Measurements from ENCODE around the gene MB21D2. TPM values are rescaled to one million over a fixed set of nuclear protein-coding genes. Genes with fewer than 3 reads are reported as not detected.

The MB21D2 gene
- total RNA-seq, 1 donor from 2014 or later: 11.0 TPM

DNA sequence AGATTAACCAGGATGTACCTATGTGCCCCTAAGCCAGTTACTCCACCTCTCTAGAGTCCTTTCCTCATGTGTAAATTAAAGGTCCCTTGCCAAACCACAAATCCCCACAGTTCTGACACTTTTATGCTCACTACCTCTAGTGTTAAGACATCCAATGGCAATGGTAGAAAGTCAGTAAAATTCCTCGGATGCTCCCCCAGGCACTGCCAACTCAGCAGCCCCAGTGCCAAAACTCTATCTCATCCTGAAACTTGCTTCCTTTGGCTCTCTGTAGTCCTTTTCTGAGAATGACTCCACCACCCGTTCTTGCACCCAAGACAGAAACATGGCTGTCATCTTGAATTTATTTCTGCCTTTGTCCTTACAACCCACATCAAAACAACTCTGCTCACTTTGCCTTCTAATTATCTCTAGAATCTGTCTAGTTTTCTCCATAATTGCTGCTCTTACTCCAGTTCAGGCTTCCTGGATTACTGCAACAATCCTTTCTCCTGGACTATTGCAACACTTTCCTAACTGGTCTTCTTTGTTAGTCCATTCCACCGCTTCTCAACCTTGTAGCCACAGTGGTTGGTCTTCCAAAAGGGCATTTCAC is 41.6 kb downstream of the MB21D2 start:
- peak overlapping the region; percentile 37 for H3K27ac Mint-ChIP-seq (ENCODE audit: unreplicated experiment)

DNA sequence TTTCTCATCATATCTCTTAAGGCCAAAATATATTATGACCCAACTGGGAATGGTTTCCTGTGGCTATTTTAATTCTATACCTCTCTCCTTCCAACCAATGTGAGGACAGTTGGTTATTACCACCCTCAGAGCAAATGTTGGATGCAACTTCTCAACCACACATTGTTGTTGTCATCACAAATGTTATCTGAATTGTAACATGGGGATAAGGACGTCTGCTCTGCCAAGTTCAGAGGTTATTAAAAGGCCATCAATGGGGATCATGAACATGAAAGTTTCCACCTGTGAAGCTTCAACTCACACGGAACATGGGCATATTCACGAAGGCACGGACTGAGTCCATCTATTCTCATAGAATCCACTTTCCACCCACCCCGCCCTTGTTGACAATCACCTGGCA is 46.8 kb downstream of the MB21D2 start:
- Mint-ChIP-seq H3K36me3 (ENCODE audit: low read depth, unreplicated experiment) (peaks cover 2% of the 10 kb centered on the region), H3K9me3 (ENCODE audit: unreplicated experiment) (no peaks in the 10 kb centered on the region), H3K27me3 (ENCODE audit: low read depth, unreplicated experiment) (no peaks in the 10 kb centered on the region), H3K4me3 (ENCODE audit: unreplicated experiment) (no peak overlapping the region), H3K4me1 (ENCODE audit: low read depth, unreplicated experiment) (peaks cover 34% of the 10 kb centered on the region), H3K27ac (ENCODE audit: unreplicated experiment) (no peak overlapping the region)
- Histone ChIP-seq H3K4me1 (ENCODE audit: insufficient read depth, low read length) (peaks cover 16% of the 10 kb centered on the region), H3K79me2 (ENCODE audit: insufficient read depth, low read length) (peaks cover 96% of the 10 kb centered on the region), H3K9ac (ENCODE audit: low read length) (no peak overlapping the region), H4K20me1 (ENCODE audit: insufficient read depth, low read length) (peaks cover 17% of the 10 kb centered on the region), H3K27me3 (ENCODE audit: insufficient read depth, low read length) (no peaks in the 10 kb centered on the region), H3K4me3 (ENCODE audit: insufficient read depth, low read depth, low read length) (no peak overlapping the region), H3K4me2 (ENCODE audit: low read length) (no peak overlapping the region), H3K36me3 (ENCODE audit: insufficient read depth, low read length) (no peaks in the 10 kb centered on the region), H3K9me3 (ENCODE audit: insufficient read depth, low read depth, low read length) (no peaks in the 10 kb centered on the region), H2AFZ (ENCODE audit: low read depth, low read length) (no peak overlapping the region), H3K27ac (ENCODE audit: low read depth, low read length) (no peak overlapping the region)
- DNase-seq (ENCODE audit: low read depth): no peak
- no peak for FAIRE-seq
- TF ChIP-seq, protein P1, sequence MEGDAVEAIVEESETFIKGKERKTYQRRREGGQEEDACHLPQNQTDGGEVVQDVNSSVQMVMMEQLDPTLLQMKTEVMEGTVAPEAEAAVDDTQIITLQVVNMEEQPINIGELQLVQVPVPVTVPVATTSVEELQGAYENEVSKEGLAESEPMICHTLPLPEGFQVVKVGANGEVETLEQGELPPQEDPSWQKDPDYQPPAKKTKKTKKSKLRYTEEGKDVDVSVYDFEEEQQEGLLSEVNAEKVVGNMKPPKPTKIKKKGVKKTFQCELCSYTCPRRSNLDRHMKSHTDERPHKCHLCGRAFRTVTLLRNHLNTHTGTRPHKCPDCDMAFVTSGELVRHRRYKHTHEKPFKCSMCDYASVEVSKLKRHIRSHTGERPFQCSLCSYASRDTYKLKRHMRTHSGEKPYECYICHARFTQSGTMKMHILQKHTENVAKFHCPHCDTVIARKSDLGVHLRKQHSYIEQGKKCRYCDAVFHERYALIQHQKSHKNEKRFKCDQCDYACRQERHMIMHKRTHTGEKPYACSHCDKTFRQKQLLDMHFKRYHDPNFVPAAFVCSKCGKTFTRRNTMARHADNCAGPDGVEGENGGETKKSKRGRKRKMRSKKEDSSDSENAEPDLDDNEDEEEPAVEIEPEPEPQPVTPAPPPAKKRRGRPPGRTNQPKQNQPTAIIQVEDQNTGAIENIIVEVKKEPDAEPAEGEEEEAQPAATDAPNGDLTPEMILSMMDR (IDR thresholded peaks at IDR 0.05; ENCODE audit: insufficient read depth, low read depth, low read length): no peak
- no peak for TF ChIP-seq EZH2 (IDR thresholded peaks at IDR 0.05; ENCODE audit: insufficient read depth, low read length)

More for the DNA sequence above, 41.6 kb downstream of the MB21D2 start:
- FAIRE-seq: no peak
- Histone ChIP-seq H4K20me1 (ENCODE audit: insufficient read depth, low read length) (no peaks in the 10 kb centered on the region), H3K4me3 (ENCODE audit: insufficient read depth, low read depth, low read length) (no peak overlapping the region), H3K4me2 (ENCODE audit: low read length) (peak overlapping the region; percentile 0), H3K27me3 (ENCODE audit: insufficient read depth, low read length) (no peaks in the 10 kb centered on the region), H3K36me3 (ENCODE audit: insufficient read depth, low read length) (no peaks in the 10 kb centered on the region), H3K79me2 (ENCODE audit: insufficient read depth, low read length) (peaks cover 73% of the 10 kb centered on the region), H3K27ac (ENCODE audit: low read depth, low read length) (peak overlapping the region; percentile 11), H3K9me3 (ENCODE audit: insufficient read depth, low read depth, low read length) (no peaks in the 10 kb centered on the region), H2AFZ (ENCODE audit: low read depth, low read length) (no peak overlapping the region), H3K9ac (ENCODE audit: low read length) (no peak overlapping the region), H3K4me1 (ENCODE audit: insufficient read depth, low read length) (peaks cover 28% of the 10 kb centered on the region)
- TF ChIP-seq, protein P1 (IDR thresholded peaks at IDR 0.05; ENCODE audit: insufficient read depth, low read depth, low read length): no peak
- no peak for TF ChIP-seq EZH2 (IDR thresholded peaks at IDR 0.05; ENCODE audit: insufficient read depth, low read length)
- peak; percentile 39 for DNase-seq (ENCODE audit: low read depth)
- no peaks in the 10 kb centered on the region for H3K27me3 Mint-ChIP-seq (ENCODE audit: low read depth, unreplicated experiment)
- peaks cover 5% of the 10 kb centered on the region for H3K36me3 Mint-ChIP-seq (ENCODE audit: low read depth, unreplicated experiment)
- peaks cover 39% of the 10 kb centered on the region for H3K4me1 Mint-ChIP-seq (ENCODE audit: low read depth, unreplicated experiment)
- no peak overlapping the region for H3K4me3 Mint-ChIP-seq (ENCODE audit: unreplicated experiment)
- H3K9me3 Mint-ChIP-seq (ENCODE audit: unreplicated experiment): peaks cover 3% of the 10 kb centered on the region
